ENCODE results near the gene ROCK2.

Gene ROCK2

GRCh38 chr2:11344342-11344955 lies at the start of gene ROCK2:
Gene ROCK2 (minus strand): TSS chr2:11344636. CDS start chr2:11344136, 500 bp downstream.
- DNase-seq: peak; percentile 56

GRCh38 chr2:11393711-11394236 lies 49.3 kb upstream of the ROCK2 start:
- no peak for DNase-seq

- no peak for DNase-seq
Measured at GRCh38 chr2:11391942-11392266, 47.5 kb upstream of the ROCK2 start.

GRCh38 chr2:11390399-11390658 lies 45.9 kb upstream of the ROCK2 start:
- DNase-seq: no peak

- no peak for DNase-seq
Measured at GRCh38 chr2:11389551-11390398, 45.3 kb upstream of the ROCK2 start.

GRCh38 chr2:11389052-11389420 lies 44.6 kb upstream of the ROCK2 start:
- DNase-seq: no peak

GRCh38 chr2:11388262-11389051 lies 44.0 kb upstream of the ROCK2 start:
- DNase-seq: no peak

GRCh38 chr2:11387843-11388242 lies 43.4 kb upstream of the ROCK2 start:
- no peak for DNase-seq

GRCh38 chr2:11387100-11387390 lies 42.6 kb upstream of the ROCK2 start:
- DNase-seq: no peak

GRCh38 chr2:11385847-11386246 lies 41.4 kb upstream of the ROCK2 start:
- no peak for DNase-seq

GRCh38 chr2:11385216-11385615 lies 40.8 kb upstream of the ROCK2 start:
- DNase-seq: no peak

GRCh38 chr2:11379558-11379957 lies 35.1 kb upstream of the ROCK2 start:
- DNase-seq: no peak

GRCh38 chr2:11377928-11378545 lies 33.6 kb upstream of the ROCK2 start:
- no peak for DNase-seq

- DNase-seq: no peak
Measured at GRCh38 chr2:11376071-11376470, 31.6 kb upstream of the ROCK2 start.

- DNase-seq: no peak
Measured at GRCh38 chr2:11375689-11376027, 31.2 kb upstream of the ROCK2 start.

- no peak for DNase-seq
Measured at GRCh38 chr2:11375025-11375688, 30.7 kb upstream of the ROCK2 start.

GRCh38 chr2:11373096-11373495 lies 28.7 kb upstream of the ROCK2 start:
- no peak for DNase-seq

GRCh38 chr2:11371092-11371937 lies 26.9 kb upstream of the ROCK2 start:
- no peak for DNase-seq

GRCh38 chr2:11370377-11371091 lies 26.1 kb upstream of the ROCK2 start:
- no peak for DNase-seq

GRCh38 chr2:11368059-11368572 lies 23.7 kb upstream of the ROCK2 start:
- no peak for DNase-seq

GRCh38 chr2:11367170-11367730 lies 22.8 kb upstream of the ROCK2 start:
- no peak for DNase-seq

Data from NCI-H446 treated with DMSO at 0.1 percent for 48 hours (cell line).